Eye (tissue), 1 donor: ENCODE measurements around the gene FHIT.

ENCODE experiments used
- DNase-seq: peaks from one replicate; pipeline ENCODE4 v3.0.0-alpha.2; 2015

FHIT gene

DNA sequence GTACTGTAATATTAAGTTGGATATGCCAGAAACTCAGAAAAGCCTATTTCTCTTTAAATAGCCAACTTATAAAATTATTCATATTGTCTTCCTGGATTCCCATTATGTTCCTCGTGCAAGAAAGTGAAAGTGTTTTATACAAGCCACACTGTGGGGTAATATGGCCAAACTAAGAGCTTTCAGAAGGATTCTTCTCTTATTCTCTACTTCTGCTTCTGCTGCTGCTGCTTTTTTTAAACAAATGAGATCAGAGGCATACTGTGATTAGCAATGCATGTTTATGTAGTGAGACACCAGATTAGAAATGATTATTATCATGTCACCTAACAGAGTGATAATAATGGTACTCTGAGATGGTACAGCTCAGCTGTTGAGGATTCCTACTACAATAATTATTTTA lies 1174.9 kb downstream of the FHIT start:
- no peak for DNase-seq

DNA sequence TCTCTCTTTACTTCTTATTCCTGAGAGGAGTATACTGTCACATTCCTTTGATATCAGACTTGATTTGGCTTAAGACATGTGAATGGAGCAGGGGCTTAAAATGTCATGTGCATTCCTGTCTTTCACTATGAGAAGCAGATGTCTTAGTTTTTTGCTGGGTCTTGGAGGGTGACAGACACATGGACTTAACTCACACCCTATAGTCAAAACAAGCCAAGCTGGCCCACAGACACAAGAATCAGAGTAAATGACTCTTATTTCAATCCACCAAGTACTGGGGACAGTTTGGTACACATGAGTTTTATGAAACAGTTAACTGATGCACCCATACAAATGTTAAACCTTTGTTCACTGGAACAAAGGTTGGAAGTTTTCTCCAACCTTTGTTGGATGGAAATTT lies 1177.3 kb downstream of the FHIT start:
- no peak for DNase-seq

DNA sequence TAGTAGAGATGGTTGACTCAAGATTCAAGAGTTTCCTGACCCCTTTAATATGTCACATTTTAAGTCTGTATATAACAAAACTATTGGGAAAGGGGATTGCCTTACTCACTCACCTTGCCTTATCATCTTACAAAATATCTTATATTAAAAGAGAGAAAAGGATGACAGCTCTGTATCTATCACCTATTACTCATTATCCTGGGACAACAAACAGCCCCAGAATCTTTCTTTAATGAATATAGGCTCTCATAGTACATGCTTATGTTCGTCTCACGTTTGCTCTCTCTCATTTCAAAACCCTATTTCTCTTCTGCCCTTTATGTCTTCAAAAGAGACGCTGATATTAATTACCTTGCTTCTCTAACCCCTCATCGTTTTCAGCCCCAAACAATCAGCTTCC lies 1178.0 kb downstream of the FHIT start:
- no peak for DNase-seq

DNA sequence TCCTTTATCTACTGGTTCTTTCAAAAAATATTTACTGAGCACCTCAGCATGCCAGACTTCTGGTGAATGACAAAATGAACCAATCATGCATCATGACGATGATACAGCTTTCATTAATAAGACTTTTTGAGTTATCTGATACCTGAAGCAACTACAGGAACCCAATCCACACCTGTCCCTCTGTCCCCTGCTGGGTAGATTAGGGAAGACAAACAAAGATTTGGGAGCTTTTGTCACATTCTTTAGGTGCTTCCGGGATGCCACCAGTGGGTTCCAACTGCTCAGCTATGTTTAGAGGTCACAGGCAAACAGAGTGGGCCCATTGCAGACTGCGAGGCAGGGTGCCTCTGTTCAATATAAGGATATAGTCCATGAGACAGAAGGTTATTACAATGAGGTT lies 1180.9 kb downstream of the FHIT start:
- DNase-seq = no peak

DNA sequence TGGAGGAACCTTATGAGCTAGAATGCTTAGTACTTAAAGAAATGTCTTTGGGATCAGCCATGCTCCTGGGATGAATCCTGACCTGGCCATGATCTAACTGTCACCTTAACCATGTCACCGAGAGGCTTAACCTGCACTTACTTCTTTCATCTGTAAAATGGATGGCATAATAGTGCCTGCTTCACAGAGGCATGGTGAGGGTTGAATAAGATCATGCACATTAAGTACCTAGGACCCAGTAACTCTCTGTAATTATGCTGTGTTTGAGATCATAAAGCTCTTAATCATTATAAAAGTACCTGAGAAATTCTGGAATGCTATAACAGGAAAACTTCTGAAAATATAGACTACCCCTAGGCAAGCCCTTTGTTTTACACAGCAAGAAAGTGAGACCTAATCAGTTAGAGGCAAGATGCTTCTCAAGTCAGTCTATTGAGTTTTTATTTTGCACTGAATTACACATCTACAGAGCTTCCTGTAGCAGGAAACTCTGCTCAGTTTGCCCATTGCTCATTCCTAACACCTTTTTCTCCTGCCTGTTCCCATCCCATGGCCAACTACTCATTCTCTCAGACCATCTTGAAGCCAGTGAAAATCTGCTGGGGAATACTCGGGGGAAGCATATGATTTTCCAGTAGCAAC lies 1185.9 kb downstream of the FHIT start:
- DNase-seq = no peak

DNA sequence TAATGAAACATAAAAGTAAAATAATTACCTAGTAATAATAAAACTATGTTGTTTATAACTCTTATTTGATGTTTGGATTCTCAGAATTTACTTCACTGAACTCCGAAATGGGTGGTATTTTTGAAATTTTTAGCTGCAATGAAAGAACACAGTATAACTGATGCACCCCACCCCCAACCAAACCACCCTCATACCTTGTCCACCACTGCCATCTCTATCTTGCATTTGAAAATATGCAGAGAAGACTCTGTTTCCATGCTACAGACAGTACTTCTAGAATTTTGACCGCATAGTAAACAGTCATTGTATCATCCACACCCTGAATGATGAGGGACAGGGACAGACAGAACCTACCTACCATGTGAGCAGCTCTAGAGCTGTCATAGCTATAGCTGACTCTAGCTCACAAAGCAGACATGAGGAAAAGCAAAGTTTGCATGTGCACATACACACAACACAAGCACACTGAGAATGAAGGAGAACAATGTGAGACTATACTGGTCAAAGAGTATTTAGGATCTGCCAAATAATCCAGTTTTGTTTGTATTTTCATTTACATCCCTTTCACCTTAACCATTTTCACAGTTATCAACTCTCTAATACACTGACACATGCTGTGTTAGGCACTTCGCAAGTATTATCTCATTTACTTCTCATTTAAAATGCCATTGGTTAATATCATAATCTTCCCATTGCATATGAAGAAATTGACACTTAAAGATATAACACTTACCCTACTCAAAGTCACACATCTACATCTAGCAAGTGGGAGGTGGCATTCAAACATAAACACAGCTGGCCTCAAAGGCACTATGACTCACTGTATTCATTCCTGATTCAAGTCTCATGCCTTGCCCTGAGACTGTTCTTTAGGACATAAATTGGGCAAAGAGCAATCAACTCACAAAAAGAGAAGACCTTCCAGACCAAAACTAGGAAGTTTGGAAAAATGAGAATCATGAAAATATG lies 1186.8 kb downstream of the FHIT start:
- no peak for DNase-seq

DNA sequence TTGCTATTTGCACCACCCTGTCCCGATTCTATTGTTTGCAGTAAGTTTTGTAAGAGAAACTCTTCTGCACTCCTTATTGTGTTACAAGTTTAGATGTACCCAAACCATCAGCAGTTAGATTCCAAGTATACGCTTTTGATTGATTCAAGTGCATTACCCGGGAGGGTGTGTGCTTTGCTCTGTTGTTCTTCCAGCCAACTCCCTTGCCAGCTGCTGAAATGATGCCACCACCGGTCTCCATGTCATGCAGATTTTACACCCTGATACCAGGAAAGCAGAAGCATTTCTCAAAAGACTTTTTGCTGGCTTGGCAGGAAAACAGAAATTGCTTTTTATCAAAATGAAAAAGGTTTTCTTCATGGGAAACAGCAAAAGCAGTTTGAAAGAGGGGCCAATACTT lies 1194.8 kb downstream of the FHIT start:
- no peak for DNase-seq

DNA sequence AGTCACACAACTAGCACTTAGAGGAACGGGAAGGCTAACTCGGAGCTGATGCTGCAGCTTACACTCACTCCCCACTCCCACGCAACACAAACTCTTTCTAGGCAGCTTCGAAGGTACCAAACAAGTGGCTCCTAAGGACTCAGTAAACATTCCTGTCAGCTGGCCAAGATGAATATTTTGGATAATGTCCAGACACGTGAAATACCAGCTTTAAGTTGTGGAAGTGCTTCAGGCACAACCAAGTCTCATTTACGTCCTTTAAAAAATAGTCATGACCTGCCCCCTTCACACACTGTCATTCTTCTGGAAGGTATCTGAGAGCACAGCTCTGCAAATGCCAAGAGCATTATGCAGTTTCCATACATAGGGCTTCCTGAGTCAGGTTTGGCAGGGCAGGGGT lies 1195.5 kb downstream of the FHIT start:
- DNase-seq = no peak

DNA sequence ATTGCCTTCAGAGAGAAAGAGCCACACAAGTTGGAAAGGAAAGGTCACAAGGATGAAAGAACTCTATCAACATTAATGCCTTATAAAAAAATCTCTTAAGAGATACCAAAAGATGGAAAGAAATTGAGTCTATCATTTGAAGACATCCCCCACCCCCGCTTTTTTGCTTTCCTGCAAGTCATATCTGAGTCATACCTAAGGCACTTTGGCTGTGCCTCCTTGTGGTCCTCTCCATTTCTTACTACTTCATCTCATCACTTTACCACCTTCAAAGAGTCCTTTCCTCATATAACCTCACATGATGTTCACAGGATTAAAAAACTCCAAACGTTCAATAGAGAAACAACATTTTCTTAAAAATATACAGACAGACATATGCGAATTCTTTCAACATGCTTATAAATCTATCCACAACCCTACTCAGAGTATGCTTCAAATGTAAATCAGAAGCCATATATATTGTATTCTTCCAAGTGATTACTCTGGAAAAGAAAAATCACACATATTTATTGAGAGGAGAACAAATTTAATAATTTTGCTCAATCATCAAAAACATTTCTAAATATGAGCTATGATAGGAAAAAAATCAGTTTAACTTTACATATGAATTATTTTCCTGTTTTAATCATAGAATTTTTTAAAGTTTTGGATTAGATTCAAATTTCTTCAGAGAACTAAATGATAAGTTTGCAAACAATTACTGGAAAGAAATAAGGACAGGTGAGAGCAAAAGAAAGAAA lies 1197.6 kb downstream of the FHIT start:
- DNase-seq = no peak

DNA sequence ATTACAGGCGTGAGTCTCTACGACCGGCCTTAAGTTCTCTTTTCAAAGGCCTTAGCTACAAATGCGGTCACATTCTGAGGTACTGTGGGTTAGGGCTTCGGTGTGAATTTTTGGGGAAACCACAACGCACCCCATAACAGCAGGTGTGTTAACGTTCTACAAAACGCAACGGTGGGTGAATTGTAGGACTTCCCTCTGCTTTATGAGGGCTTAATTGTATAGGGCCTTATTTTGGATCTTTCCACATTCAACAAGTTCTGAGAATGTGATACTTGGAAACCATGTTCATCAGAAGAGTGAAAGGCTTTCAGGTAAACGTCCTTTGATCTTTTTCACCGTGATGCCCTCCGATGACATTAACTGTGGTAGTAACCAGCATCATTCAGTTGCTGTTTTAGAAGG lies 1202.8 kb downstream of the FHIT start:
- no peak for DNase-seq

DNA sequence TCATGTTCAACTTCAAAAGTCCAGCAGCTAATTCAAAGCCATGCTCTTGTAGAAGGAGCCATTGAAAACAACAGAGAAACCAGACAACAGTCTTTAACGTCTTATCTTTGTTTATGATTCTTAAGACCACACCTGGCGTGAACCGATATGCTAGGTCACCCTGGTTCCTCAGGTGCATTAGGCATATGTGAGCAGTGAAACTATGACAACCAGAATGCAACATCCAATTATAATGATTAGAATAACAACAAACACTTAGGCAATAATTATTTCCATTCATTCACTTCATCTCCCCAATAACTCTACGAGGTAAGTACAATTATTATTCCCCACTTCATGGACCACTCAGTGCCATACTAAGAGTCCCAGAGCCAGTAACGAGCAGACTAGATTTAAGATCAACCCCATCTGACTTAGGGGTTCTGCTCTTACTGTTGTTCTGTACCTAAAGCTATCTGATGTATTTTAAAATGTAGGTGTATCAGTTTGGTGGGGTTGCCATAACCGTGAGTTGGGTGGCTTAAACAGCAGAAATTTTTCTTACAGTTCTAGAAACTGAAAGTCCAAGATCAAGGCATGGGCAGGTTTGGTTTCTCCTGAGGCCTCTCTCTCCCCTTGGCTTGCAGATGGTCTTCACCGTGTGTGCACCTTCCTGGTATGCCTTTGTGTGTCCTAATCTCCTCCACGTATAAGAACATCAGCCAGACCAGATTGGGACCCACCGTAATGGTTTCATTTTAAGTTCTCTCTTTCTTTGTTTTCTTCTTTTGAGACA lies 1203.6 kb downstream of the FHIT start:
- DNase-seq = no peak

DNA sequence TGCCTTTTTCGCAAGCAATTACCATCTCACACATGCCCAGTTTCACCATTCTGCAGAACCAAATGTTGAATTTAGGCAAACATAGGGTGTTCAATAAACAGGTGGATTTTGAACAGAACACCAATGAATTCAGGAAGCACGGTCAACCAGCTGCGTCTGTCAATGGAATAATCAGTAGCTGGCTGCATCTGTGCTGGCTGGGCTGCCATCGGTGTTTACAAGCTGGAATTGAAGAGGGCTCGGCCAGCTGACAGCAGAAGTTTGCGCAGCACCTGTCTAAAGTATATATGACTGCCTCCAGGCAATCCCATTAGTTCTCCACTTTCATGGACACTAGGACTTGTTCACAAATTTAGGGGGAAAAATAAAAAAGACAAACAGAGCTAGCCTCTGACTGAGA lies 1205.0 kb downstream of the FHIT start:
- DNase-seq = peak; percentile 45

DNA sequence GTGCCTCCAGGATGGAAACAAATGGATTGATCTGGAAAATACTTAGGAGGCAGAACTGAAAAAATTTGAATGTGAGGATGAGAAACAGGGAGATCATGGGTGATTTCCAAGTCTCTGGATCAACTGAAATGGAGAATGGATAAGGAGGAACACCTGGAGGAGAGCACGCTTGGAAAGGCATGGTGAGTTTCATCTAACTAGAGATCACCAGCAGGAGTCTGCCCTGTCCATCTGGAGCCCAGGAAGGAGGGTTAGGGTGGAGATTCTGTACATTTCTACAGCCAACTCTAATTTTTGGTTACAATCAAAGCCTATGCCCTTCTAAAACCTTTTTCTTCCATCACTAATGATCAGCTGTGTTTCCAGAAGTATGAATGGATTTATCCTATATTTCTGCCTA lies 1205.6 kb downstream of the FHIT start:
- peak; percentile 24 for DNase-seq

DNA sequence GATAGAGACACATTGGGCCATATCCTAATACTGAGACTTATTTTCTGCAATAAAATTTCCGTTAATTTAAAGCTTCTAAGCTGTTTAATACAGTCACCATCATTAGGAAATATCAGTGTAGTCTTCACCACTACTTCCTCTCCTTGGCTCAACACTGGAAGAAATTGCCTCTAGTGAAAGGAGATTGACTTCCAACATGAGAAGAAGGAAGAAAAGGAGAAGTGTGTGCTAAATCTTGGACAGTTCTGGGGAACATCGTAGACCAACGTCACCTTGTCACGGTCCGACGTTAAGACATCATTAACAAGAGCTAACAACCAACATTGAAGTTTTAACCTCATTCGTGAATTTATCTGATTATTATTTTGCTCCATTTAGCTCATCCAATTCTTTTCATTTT lies 1214.4 kb downstream of the FHIT start:
- DNase-seq = no peak

DNA sequence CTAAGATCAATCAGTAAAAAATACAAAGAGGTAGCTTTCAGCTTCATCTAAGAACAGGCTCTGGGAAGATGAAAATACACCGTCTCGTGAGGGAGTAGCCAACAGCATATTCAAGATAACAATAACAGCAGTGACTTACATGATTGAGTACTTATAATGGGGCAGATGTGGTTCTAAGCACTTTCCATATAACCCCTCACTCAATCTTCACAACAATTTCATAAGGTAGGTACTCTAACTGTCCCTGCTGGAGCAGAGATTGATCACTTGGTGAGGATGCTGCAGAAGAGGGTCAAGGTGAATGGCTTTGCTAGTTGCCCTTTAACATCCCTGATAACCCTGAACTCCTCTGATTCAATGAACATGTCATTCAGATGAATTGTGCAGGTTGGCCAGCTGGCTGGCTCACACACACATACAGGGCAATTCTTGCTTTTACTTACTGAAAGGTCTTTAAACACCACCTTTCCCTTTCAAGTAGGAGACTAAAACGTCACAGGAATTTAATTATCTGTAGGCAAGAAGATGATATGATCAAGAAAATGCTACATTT lies 1217.3 kb downstream of the FHIT start:
- no peak for DNase-seq

DNA sequence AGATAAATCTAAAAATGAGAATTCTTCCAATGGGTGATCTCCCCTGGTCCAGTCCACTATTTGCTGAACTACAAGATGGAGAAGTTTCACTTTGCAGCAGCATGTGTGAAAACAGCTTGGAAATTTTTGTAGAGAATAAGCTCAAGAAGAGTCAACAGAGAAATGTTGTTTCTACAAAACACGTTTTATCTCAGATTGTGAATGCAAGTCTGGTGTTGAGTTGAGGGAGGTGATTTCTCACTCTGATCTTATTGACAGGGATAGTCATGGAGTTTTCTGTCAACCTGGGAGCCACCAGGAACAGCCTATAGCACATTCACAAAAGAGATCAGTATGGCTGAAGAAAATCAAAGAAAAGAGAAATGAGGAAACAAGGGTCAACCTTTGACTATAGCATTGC lies 1220.3 kb downstream of the FHIT start:
- no peak for DNase-seq

DNA sequence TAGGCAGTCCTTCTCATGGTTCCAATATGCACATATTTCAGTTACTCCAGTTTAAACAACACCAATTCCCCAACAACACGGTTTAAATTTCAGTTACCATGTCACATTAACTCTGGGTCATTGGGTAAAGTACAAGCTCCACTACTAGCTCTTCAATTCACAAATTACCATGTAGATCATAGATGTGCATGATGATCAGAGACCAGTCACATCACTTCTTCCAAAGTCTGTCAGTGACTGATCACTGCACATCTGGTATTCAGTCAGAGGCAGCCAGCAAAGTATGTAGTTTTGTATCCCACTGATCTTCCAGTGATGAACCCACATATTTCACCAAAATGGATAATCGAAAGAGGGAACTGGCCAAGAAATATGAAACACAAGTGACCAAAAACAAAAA lies 1223.0 kb downstream of the FHIT start:
- DNase-seq = no peak

DNA sequence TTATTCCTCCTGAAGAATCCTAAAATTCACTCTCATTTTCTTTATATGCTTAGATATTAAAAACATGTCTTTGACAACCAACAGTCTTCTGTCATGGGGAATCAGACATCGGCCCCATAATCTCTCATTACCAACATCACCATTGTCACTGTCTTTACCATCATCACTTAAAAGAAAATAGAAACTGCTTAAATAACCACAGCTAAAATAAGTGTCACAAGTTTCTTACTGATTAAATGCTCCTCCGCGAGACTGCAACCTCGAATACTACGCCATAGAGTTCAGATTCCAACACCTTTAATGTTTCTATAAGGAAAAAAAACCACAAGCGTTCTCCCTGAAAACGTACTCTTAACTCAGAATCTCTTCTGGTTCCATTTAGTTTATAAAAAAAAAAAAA lies 1223.9 kb downstream of the FHIT start:
- no peak for DNase-seq

DNA sequence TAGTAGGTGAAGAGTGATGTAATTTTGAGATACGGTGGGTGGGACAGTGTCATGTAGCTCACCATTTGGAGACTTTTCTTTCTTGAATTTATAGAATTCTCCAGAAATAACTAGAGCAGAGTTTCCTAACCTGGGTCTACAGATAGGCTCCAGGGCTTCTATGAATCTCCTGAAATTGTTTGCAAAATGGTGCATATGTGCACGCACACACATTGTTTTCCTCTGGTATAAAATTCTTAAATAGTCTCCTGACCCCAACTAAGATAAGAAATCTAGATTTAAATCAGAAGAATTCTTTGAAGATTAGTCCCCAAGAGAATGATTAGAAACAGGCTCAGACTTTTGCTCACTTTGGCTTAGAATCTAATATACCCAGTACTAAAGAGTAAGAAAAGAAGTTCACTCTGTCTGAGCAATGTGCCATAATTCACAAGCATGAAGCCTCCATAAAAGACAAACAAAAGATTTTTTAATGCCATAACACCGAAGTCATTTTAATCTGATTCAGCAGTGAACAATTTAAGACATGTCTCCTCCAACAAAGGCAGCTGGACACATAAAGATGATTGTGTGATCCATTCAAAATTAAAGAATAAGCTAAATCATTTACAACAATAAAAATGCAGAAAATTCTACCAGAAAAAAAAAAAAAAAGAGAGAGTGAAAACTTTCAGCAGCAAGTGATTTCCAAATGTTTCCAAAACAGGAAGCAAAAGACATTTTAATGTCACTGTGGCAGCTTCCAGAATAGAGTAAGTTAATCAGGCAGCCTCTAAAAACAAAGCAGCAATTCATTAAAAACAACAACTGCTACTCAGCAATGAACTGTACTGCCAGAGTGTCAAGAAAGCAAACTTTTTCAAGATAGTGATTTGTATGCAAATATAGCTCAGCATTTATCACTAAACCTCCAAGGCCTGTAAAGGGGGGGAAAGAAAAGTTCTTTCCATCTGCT lies 1225.9 kb downstream of the FHIT start:
- no peak for DNase-seq

DNA sequence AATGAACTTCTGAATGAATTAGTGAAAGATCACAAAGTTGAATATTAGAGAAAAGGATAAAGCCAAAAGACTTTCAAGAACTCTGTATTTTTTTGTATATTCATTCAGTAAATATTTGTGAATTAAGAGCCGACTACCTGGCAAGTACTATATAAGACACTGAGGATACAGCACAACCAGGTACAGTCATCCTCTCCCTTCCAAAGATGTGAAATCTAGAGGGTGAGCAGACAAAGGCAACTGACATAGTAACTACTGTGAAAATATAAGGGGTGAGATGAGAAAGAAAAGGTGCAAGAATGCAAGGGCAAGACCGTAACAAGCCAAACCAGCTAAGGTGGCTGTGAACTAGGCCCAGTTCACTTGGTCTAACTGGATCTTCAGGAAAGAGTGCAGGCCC lies 1226.9 kb downstream of the FHIT start:
- no peak for DNase-seq

DNA sequence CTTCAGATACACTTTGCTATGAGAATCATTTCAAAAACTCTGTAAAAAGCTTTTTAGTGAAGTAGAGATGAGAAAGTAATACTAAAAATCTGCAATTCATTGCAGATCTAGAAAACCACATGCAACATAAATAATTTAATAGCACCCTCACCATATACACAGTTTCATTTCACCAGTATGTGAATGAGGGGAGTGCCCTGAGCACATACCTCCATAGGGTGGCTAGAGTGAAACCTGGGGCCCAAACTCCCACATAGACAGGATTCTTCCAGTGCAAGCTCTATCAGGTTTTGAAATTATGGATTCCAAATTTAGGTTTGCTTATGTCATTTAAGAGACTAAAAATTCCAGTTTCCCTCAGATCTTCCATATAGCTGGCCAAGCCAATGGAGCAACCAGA lies 1228.1 kb downstream of the FHIT start:
- no peak for DNase-seq
